Smooth muscle cell of the brain vasculature (primary cell): ENCODE data around the gene MYO15A.
A peak's percentile ranks its signal among the peaks of the same experiment; 100 is the strongest.
"Not testable (repeated sequence)": the region's sequence is repeated elsewhere in the genome, so short reads cannot be mapped to it uniquely, and the experiment has no call there.

ENCODE experiments used
- DNase-seq: peaks from one replicate; pipeline ENCODE4 v3.0.0-alpha.2; 2012; ENCODE audit warnings: low read depth, low spot score

MYO15A gene

DNA sequence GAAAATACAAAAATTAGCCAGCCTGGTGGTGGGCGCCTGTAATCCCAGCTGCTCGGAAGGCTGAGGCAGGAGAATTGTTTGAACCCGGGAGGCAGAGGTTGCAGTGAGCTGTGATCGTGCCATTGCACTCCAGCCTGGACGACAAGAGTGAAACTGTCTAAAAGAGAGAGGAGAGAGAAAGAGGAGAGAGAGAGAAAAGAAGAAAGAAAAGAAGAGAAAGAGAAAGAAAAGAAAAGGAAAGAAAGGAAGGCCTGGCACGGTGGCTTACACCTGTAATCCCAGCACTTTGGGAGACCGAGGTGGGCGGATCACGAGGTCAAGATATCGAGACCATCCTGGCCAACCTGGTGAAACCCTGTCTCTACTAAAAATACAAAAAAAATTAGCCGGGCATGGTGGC is 108.3 kb downstream of the MYO15A start:
- not testable (repeated sequence) for DNase-seq

- DNase-seq: no peak
These were observed 109.0 kb downstream of the MYO15A start for GRCh38 chr17:18217412-18218015.

GRCh38 chr17:18218756-18219415 is 110.3 kb downstream of the MYO15A start:
- DNase-seq: no peak

GRCh38 chr17:18224053-18224386 is 115.5 kb downstream of the MYO15A start:
- no peak for DNase-seq

DNA sequence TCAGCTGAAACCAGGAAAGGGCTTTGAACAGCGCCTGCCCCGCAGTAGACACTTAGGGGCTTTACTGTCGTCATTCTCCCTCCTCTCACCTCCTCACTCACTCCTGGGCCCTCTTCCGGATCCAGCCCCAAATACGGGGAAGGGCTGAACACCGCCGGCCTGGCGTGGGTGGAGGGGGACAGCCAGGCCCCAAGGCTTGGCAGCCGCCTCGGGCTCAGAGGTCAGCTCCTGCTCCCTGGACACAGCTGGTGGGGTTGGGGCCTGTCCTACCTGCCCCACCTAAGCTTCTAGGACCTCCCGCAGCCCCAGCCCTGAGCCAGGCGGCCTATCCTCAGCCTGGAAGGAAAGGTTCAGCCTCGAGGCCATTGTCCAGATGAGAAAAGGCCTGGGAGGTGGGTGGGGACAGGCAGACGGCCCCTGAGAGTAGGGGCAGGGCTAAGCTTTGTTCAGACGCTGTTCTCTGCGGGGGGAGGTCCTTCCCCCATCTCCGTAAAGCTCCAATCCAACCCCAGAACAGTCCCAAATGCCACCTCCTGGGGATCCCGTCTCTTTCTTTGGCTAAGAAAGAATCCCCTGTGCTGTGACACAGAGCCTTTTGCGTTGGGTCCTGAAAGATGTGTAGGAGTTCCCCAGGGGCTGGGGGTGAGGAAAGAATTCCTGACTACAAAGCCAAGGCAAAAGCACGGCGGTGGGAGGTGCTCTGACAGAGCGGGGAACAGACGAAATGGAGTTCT is 116.0 kb downstream of the MYO15A start:
- DNase-seq: no peak

DNA sequence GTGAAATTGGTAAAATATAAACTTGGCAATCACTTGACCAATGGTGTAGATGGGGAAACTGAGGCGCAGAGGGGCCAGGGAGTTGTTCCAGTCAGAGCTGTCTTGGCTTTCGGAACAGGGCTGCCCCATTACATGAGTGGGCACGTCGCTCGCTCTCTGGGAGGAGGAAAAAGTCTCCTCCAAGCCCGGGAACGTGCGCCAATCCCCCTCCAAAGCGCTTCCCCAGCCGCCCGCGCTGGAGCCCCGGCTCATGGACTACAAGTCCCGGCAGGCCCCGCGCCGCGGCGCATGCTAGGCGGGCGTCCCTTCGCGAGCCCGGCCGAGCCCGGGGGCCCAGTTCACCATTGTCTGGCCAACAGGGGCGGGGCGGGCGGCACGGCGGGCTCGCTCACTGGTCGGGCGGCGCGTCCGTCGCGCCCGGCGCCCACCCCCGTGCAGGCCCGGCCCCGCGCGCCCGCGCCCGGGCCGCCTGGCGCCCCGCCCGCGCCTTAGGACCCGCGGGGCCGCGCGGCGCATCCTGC is 116.6 kb downstream of the MYO15A start, which contains the start of gene LLGL1:
Gene LLGL1, plus strand, starts transcription at position 515 of the 521 bp plus-strand sequence. CDS start 48 bp downstream, outside the sequence.
- peak; percentile 92 for DNase-seq

GRCh38 chr17:18225642-18226283 is 117.2 kb downstream of the MYO15A start:
- DNase-seq: no peak

- DNase-seq: no peak
These were observed 117.9 kb downstream of the MYO15A start for GRCh38 chr17:18226284-18226945.

- no peak for DNase-seq
These were observed 119.1 kb downstream of the MYO15A start for GRCh38 chr17:18227635-18228034.

DNA sequence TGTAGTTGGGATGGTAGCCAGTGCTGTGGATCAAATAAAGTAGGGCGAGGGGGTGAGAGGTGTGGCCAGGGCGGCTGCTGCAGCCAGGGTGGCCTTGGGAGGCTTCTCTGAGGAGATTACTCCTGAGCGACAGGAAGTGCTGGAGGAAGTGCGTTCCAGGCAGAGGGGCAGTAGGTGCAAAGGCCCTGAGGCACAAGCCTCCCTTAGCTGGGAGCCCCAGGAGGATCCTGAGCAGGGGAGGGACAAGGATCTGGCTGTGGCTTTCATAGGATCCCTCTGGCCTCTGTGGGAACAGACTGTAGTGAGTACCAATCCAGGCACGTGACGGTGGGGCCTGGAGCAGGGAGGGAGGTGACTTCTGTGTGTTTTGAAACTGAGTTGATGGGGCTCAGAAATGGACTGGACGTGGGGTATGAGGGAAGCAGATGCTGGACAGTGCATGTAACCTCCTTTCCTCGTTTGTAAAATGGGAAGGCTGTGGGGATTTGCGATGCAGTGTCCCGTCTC is 119.7 kb downstream of the MYO15A start:
- no peak for DNase-seq

DNA sequence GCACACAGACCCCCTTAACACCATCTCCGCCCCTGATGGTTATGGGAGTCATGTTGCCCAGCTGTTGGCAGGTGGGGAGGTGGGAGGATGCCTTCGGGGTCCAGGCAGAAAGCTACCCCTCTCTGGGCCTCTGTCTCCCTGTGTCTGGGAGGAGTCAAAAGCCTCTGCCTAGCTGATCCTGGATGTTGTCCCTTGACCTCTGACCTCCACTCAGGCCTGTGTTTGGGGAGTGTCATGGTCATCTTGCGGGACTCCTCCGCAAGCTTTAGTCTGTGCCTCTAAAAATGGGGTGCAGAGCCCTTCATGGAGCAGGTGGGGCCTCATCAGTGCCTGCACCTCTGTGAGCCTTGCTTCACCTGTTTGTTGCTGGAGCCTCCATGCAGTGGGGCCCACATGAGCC is 120.7 kb downstream of the MYO15A start:
- no peak for DNase-seq
